Esophagus squamous epithelium (tissue), 5 donors: ENCODE data around the gene SIGLEC15. TPM values are rescaled to one million over a fixed set of nuclear protein-coding genes. Genes with fewer than 3 reads are reported as not detected.

Experiments used
- DNase-seq: peaks from one replicate; lab custom pipeline; 2025; lab: John Stamatoyannopoulos, UW
- H3K27ac ChIP-seq, 4 donors: fragments of 200-600 bp; sonication (generic); one replicate each; pipeline ENCODE4 v1.5.1; 2016 to 2019; ENCODE audit warnings: mild to moderate bottlenecking in 1 of 4
- H3K27me3 ChIP-seq, 4 donors: fragments of 200-600 bp; sonication (generic); 1 replicate in 3 of 4; 2 replicates in 1 of 4; pipeline versions ENCODE4 v1.5.1 to v1.6.0; 2017 to 2021; ENCODE audit warnings: antibody characterized with exemption in 1 of 4
- H3K36me3 ChIP-seq, 3 donors: fragments of 200-600 bp; sonication (generic); one replicate each; pipeline ENCODE4 v1.5.1; 2016 to 2019
- H3K4me1 ChIP-seq, 3 donors: fragments of 200-600 bp; sonication (generic); one replicate each; pipeline ENCODE4 v1.5.1; 2017 to 2019
- H3K4me3 ChIP-seq, 4 donors: fragments of 200-600 bp; sonication (generic); 1 replicate in 3 of 4; 2 replicates in 1 of 4; pipeline ENCODE4 v1.5.1; 2016 to 2019; ENCODE audit warnings: mild to moderate bottlenecking in 2 of 4, moderate library complexity in 1 of 4
- H3K9me3 ChIP-seq, 3 donors: fragments of 200-600 bp; sonication (generic); one replicate each; pipeline ENCODE4 v1.5.1; 2016 to 2019
- CTCF ChIP-seq, 6 experiments: fragments of 450-650 bp in 4 of 6; fragments of 200-600 bp in 2 of 6; sonication (generic) in 2 of 6; IDR thresholded peaks; one replicate each; pipeline ENCODE4 v1.5.1; 2016 to 2019; ENCODE audit warnings: antibody characterized with exemption in 6 of 6, mild to moderate bottlenecking in 4 of 6, moderate library complexity in 4 of 6
- POLR2A ChIP-seq, 4 donors: fragments of 450-650 bp; IDR thresholded peaks; one replicate each; pipeline ENCODE4 v1.6.1; 2017; ENCODE audit warnings: antibody characterized with exemption in 4 of 4, mild to moderate bottlenecking in 4 of 4, moderate library complexity in 3 of 4
- WGBS, 2 donors: methylation state at CpG; one replicate each; pipeline ENCODE4 v1.1.5; 2018; 5-methylcytosine and 5-hydroxymethylcytosine counted together
- intact Hi-C: fragments of 100-400 bp; cut with DNase I; formaldehyde crosslinking; loops from one replicate; pipeline ENCODE4 v1.15.0; 2022
- total RNA-seq, 4 donors: library from RNA; depleted of rRNA; stranded (reverse); fragments of >200 nt; gene quantifications; one replicate each; pipeline ENCODE4 v1.1.0, GENCODE V29; 2016
- donor health status: DM: yes; HTN: yes; CAD: no.

SIGLEC15 gene
- total RNA-seq, 4 donors from 2014 or later, result not detected

- H3K27ac ChIP-seq, result no peak overlapping the region
- H3K27me3 ChIP-seq, result peaks cover 0 to 72% (median 0%) of the 10 kb centered on the region in 4 donors
- TF ChIP-seq CTCF (IDR thresholded peaks at IDR 0.05) (no peak), POLR2A (IDR thresholded peaks at IDR 0.05) (no peak)
- H3K9me3 ChIP-seq, result no peaks in the 10 kb centered on the region
- H3K4me3 ChIP-seq, result no peak overlapping the region
- intact Hi-C loops, result no loop called here
- no peak for DNase-seq
- H3K4me1 ChIP-seq, result peaks cover 0 to 12% (median 0%) of the 10 kb centered on the region in 3 donors
- no peaks in the 10 kb centered on the region for H3K36me3 ChIP-seq
- WGBS, 2 donors, result 61 to 70% methylated on average over 5 of the region's 5 CpGs
Measured at GRCh38 chr18:45792506-45793263, 32.8 kb upstream of the SIGLEC15 start.

- no peak overlapping the region for H3K4me3 ChIP-seq
- 20 to 35% methylated on average over 4 of the region's 4 CpGs for WGBS, 2 donors
- H3K9me3 ChIP-seq, result no peaks in the 10 kb centered on the region
- peaks cover 0 to 12% (median 0%) of the 10 kb centered on the region in 3 donors for H3K4me1 ChIP-seq
- intact Hi-C loops, result no loop called here
- no peak for TF ChIP-seq POLR2A (IDR thresholded peaks at IDR 0.05)
- no peak for DNase-seq
- H3K27me3 ChIP-seq, result peaks cover 0 to 70% (median 0%) of the 10 kb centered on the region in 4 donors
- H3K27ac ChIP-seq, result no peak overlapping the region
- no peaks in the 10 kb centered on the region for H3K36me3 ChIP-seq
Measured at GRCh38 chr18:45793264-45793965, 32.1 kb upstream of the SIGLEC15 start.

DNA sequence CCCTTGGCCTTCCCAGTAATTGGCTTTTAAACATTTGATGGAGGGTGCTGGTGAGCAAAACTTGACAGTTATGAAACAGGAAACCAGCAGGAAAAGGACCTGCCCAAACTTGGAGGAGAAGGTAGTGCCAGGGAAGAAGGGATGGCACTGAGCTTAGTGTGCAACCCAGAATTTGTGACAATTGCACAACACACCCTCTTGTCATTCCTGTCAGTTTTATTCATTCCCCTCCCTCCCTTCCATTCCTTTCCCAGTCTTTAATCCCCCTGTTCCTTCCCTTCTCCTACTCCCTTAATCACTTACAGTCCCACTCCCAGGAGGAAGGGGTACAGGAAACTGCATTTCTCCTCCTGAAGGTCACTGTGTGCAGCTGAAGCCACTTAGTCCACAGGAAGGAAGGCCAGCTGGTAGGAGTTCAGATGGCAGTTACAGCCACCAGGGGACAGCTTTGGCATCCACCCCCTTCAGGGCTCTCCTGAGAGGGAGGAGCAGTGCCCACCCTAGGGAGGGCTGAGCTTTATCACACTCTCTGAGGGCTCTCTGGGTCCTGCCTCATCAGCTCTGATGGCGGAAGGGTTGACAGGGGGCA lies 24.0 kb upstream of the SIGLEC15 start:
- TF ChIP-seq POLR2A (IDR thresholded peaks at IDR 0.05) (no peak), CTCF (IDR thresholded peaks at IDR 0.05) (no peak)
- H3K36me3 ChIP-seq, result no peaks in the 10 kb centered on the region
- no peak for DNase-seq
- 100% methylated on average over 1 of the region's 1 CpG for WGBS, 2 donors
- no peak overlapping the region for H3K4me3 ChIP-seq
- peaks cover 0 to 81% (median 0%) of the 10 kb centered on the region in 4 donors for H3K27me3 ChIP-seq
- H3K9me3 ChIP-seq, result peaks cover 0 to 27% (median 9%) of the 10 kb centered on the region in 3 donors
- no peak overlapping the region for H3K27ac ChIP-seq
- intact Hi-C loops, result no loop called here
- H3K4me1 ChIP-seq, result peaks cover 0 to 5% (median 0%) of the 10 kb centered on the region in 3 donors

GRCh38 chr18:45802814-45803492 lies 22.5 kb upstream of the SIGLEC15 start:
- Histone ChIP-seq H3K27me3 (peaks cover 0 to 95% (median 0%) of the 10 kb centered on the region in 4 donors), H3K36me3 (no peaks in the 10 kb centered on the region), H3K4me1 (peaks cover 0 to 5% (median 0%) of the 10 kb centered on the region in 3 donors), H3K9me3 (peaks cover 0 to 27% (median 9%) of the 10 kb centered on the region in 3 donors), H3K27ac (no peak overlapping the region), H3K4me3 (no peak overlapping the region)
- TF ChIP-seq POLR2A (IDR thresholded peaks at IDR 0.05) (no peak), CTCF (IDR thresholded peaks at IDR 0.05) (no peak)
- WGBS, 2 donors, result 0 to 18% methylated on average over 2 of the region's 2 CpGs
- DNase-seq, result no peak
- intact Hi-C loops, result no loop called here

GRCh38 chr18:45805551-45805950 lies 19.9 kb upstream of the SIGLEC15 start:
- Histone ChIP-seq H3K4me1 (peaks cover 0 to 5% (median 0%) of the 10 kb centered on the region in 3 donors), H3K9me3 (peaks cover 0 to 15% (median 9%) of the 10 kb centered on the region in 3 donors), H3K36me3 (no peaks in the 10 kb centered on the region), H3K4me3 (no peak overlapping the region), H3K27ac (no peak overlapping the region), H3K27me3 (peaks cover 0 to 92% (median 0%) of the 10 kb centered on the region in 4 donors)
- TF ChIP-seq POLR2A (IDR thresholded peaks at IDR 0.05) (no peak), CTCF (IDR thresholded peaks at IDR 0.05) (no peak)
- intact Hi-C loops, result no loop called here
- no peak for DNase-seq
